HG03520 (cell line): Measurements from ENCODE around the gene CAPN11.

Experiments used
- ATAC-seq: cut with Tn5 transposase; IDR thresholded peaks from one replicate; pipeline ENCODE4 v1.9.1; 2021; ENCODE audit warnings: mild to moderate bottlenecking, moderate library complexity; ENCODE audit not compliant: unreplicated experiment

Gene CAPN11

GRCh38 chr6:44202972-44203750, 44.5 kb downstream of the CAPN11 start:
- no peak for ATAC-seq

GRCh38 chr6:44203955-44204354, 45.3 kb downstream of the CAPN11 start:
- ATAC-seq, result no peak

- ATAC-seq, result no peak
Observed at GRCh38 chr6:44207966-44208365, 49.3 kb downstream of the CAPN11 start.

GRCh38 chr6:44211284-44211683, 52.7 kb downstream of the CAPN11 start:
- no peak for ATAC-seq

- no peak for ATAC-seq
Observed at GRCh38 chr6:44214307-44214706, 55.7 kb downstream of the CAPN11 start.

- ATAC-seq, result no peak
Observed at GRCh38 chr6:44216677-44217331, 58.2 kb downstream of the CAPN11 start, which contains the start of gene MYMX. TSS of gene MYMX (plus strand) at chr6:44216926. CDS start at chr6:44217472, 546 bp downstream.

GRCh38 chr6:44217332-44218143, 58.9 kb downstream of the CAPN11 start:
- no peak for ATAC-seq

GRCh38 chr6:44219053-44219814, 60.6 kb downstream of the CAPN11 start:
- peak; percentile 57 for ATAC-seq

GRCh38 chr6:44219815-44220784, 61.5 kb downstream of the CAPN11 start:
- no peak for ATAC-seq

- ATAC-seq, result no peak
Observed at GRCh38 chr6:44220913-44221290, 62.3 kb downstream of the CAPN11 start.

- peak; percentile 37 for ATAC-seq
Observed at GRCh38 chr6:44221291-44221960, 62.8 kb downstream of the CAPN11 start.

- ATAC-seq, result no peak
Observed at GRCh38 chr6:44221961-44222335, 63.3 kb downstream of the CAPN11 start.

- ATAC-seq, result no peak
Observed at GRCh38 chr6:44222486-44223318, 64.1 kb downstream of the CAPN11 start.

- ATAC-seq, result peak; percentile 31
Observed at GRCh38 chr6:44223319-44224028, 64.9 kb downstream of the CAPN11 start, which contains the start of gene SLC29A1. TSS of gene SLC29A1 (plus strand) at chr6:44223595. CDS start at chr6:44227314, 3,719 bp downstream.

GRCh38 chr6:44224029-44224964, 65.7 kb downstream of the CAPN11 start:
- no peak for ATAC-seq

- ATAC-seq, result no peak
Observed at GRCh38 chr6:44224965-44225305, 66.3 kb downstream of the CAPN11 start.
